Measurements from ENCODE around the gene CRIP2. TPM values are rescaled to one million over a fixed set of nuclear protein-coding genes. Genes with fewer than 3 reads are reported as not detected.
A peak's percentile ranks its signal among the peaks of the same experiment; 100 is the strongest.

Gene CRIP2
- total and polyA plus RNA-seq, 2 experiments from 2014 or later, result 188 to 319 TPM

GRCh38 chr14:105427412-105427811 is 47.2 kb upstream of the CRIP2 start:
- H2AFZ ChIP-seq, result no peak overlapping the region
- peaks cover 10% of the 10 kb centered on the region for H3K4me1 ChIP-seq (ENCODE audit: insufficient read depth)
- H4K20me1 ChIP-seq (ENCODE audit: insufficient read depth), result no peaks in the 10 kb centered on the region; the same call in 1 of the 2 replicates
- H3K27me3 ChIP-seq (replicated peaks; ENCODE audit: insufficient read depth), result no peaks in the 10 kb centered on the region
- TF ChIP-seq EZH2phosphoT487 (IDR thresholded peaks at IDR 0.05; ENCODE audit: insufficient read depth, low read depth) (no peak), EZH2 (IDR thresholded peaks at IDR 0.05; ENCODE audit: insufficient read depth, poor library complexity, severe bottlenecking) (no peak)
- 97 to 98% methylated on average over 10 of the region's 10 CpGs for WGBS, 2 experiments (ENCODE audit: low coverage in 1 of 2, low lambda C conversion rate in 2 of 2, missing lambda C conversion rate in 2 of 2)
- no peak overlapping the region for H3K27ac ChIP-seq
- no peak overlapping the region for H3K9ac ChIP-seq
- H3K4me3 ChIP-seq, result no peak overlapping the region
- H3F3A ChIP-seq (ENCODE audit: insufficient read depth), result peaks cover 11% of the 10 kb centered on the region; the same call in 1 of the 2 replicates
- no peaks in the 10 kb centered on the region for H3K9me2 ChIP-seq (ENCODE audit: insufficient read depth)
- no peak for DNase-seq
- no peaks in the 10 kb centered on the region for H3K9me3 ChIP-seq (ENCODE audit: low read depth)
- H3K36me3 ChIP-seq (ENCODE audit: low read depth), result no peaks in the 10 kb centered on the region
- in situ Hi-C loops (cut with MboI), result no loop called here
- H3K79me2 ChIP-seq (ENCODE audit: insufficient read depth), result peaks cover 99% of the 10 kb centered on the region
- H3K4me2 ChIP-seq (ENCODE audit: unreplicated experiment), result no peak overlapping the region

GRCh38 chr14:105427936-105428485 is 46.6 kb upstream of the CRIP2 start:
- DNase-seq, result no peak

GRCh38 chr14:105430042-105430441 is 44.6 kb upstream of the CRIP2 start:
- no peak for DNase-seq
- Histone ChIP-seq H3K4me3 (no peak overlapping the region), H3K9me2 (ENCODE audit: insufficient read depth) (no peaks in the 10 kb centered on the region), H3K9me3 (ENCODE audit: low read depth) (no peaks in the 10 kb centered on the region), H3K27me3 (replicated peaks; ENCODE audit: insufficient read depth) (no peaks in the 10 kb centered on the region), H3K36me3 (ENCODE audit: low read depth) (no peaks in the 10 kb centered on the region), H3K9ac (no peak overlapping the region), H4K20me1 (ENCODE audit: insufficient read depth) (peaks cover 6% of the 10 kb centered on the region; the same call in 1 of the 2 replicates), H3K4me1 (ENCODE audit: insufficient read depth) (peaks cover 10% of the 10 kb centered on the region), H3F3A (ENCODE audit: insufficient read depth) (peaks cover 11% of the 10 kb centered on the region; the same call in 1 of the 2 replicates), H3K4me2 (ENCODE audit: unreplicated experiment) (no peak overlapping the region), H3K27ac (no peak overlapping the region), H2AFZ (no peak overlapping the region), H3K79me2 (ENCODE audit: insufficient read depth) (peaks cover 99% of the 10 kb centered on the region)
- in situ Hi-C loops (cut with MboI), result no loop called here
- 83 to 86% methylated on average over 6 of the region's 6 CpGs for WGBS, 2 experiments (ENCODE audit: low coverage in 1 of 2, low lambda C conversion rate in 2 of 2, missing lambda C conversion rate in 2 of 2)
- TF ChIP-seq EZH2 (IDR thresholded peaks at IDR 0.05; ENCODE audit: insufficient read depth, poor library complexity, severe bottlenecking), result no peak
- no peak for TF ChIP-seq EZH2phosphoT487 (IDR thresholded peaks at IDR 0.05; ENCODE audit: insufficient read depth, low read depth)

More at GRCh38 chr14:105427936-105428485, 46.6 kb upstream of the CRIP2 start:
- H3F3A ChIP-seq (ENCODE audit: insufficient read depth), result peaks cover 11% of the 10 kb centered on the region; the same call in 1 of the 2 replicates
- 98% methylated on average over 9 of the region's 9 CpGs for WGBS, 2 experiments (ENCODE audit: low coverage in 1 of 2, low lambda C conversion rate in 2 of 2, missing lambda C conversion rate in 2 of 2)
- H3K4me2 ChIP-seq (ENCODE audit: unreplicated experiment), result no peak overlapping the region
- H3K9me2 ChIP-seq (ENCODE audit: insufficient read depth), result no peaks in the 10 kb centered on the region
- H3K27me3 ChIP-seq (replicated peaks; ENCODE audit: insufficient read depth), result no peaks in the 10 kb centered on the region
- H3K4me3 ChIP-seq, result no peak overlapping the region
- no peaks in the 10 kb centered on the region for H3K9me3 ChIP-seq (ENCODE audit: low read depth)
- in situ Hi-C loops (cut with MboI), result no loop called here
- peaks cover 10% of the 10 kb centered on the region for H3K4me1 ChIP-seq (ENCODE audit: insufficient read depth)
- no peak for TF ChIP-seq EZH2 (IDR thresholded peaks at IDR 0.05; ENCODE audit: insufficient read depth, poor library complexity, severe bottlenecking)
- TF ChIP-seq EZH2phosphoT487 (IDR thresholded peaks at IDR 0.05; ENCODE audit: insufficient read depth, low read depth), result no peak
- no peaks in the 10 kb centered on the region for H3K36me3 ChIP-seq (ENCODE audit: low read depth)
- no peak overlapping the region for H2AFZ ChIP-seq
- no peak overlapping the region for H3K27ac ChIP-seq
- no peak overlapping the region for H3K9ac ChIP-seq
- H4K20me1 ChIP-seq (ENCODE audit: insufficient read depth), result no peaks in the 10 kb centered on the region; the same call in 1 of the 2 replicates
- peaks cover 99% of the 10 kb centered on the region for H3K79me2 ChIP-seq (ENCODE audit: insufficient read depth)

- TF ChIP-seq EZH2phosphoT487 (IDR thresholded peaks at IDR 0.05; ENCODE audit: insufficient read depth, low read depth), result no peak
- TF ChIP-seq EZH2 (IDR thresholded peaks at IDR 0.05; ENCODE audit: insufficient read depth, poor library complexity, severe bottlenecking), result no peak
- Histone ChIP-seq H3K36me3 (ENCODE audit: low read depth) (no peaks in the 10 kb centered on the region), H3K4me2 (ENCODE audit: unreplicated experiment) (no peak overlapping the region), H3K27me3 (replicated peaks; ENCODE audit: insufficient read depth) (no peaks in the 10 kb centered on the region), H3F3A (ENCODE audit: insufficient read depth) (peaks cover 11% of the 10 kb centered on the region; the same call in 1 of the 2 replicates), H3K27ac (no peak overlapping the region), H3K4me1 (ENCODE audit: insufficient read depth) (peaks cover 10% of the 10 kb centered on the region), H3K9me3 (ENCODE audit: low read depth) (no peaks in the 10 kb centered on the region), H3K79me2 (ENCODE audit: insufficient read depth) (peaks cover 99% of the 10 kb centered on the region), H3K4me3 (no peak overlapping the region), H2AFZ (no peak overlapping the region), H3K9me2 (ENCODE audit: insufficient read depth) (no peaks in the 10 kb centered on the region), H4K20me1 (ENCODE audit: insufficient read depth) (peaks cover 7% of the 10 kb centered on the region; the same call in 1 of the 2 replicates), H3K9ac (no peak overlapping the region)
- 35 to 36% methylated on average over 9 of the region's 9 CpGs for WGBS, 2 experiments (ENCODE audit: low coverage in 1 of 2, low lambda C conversion rate in 2 of 2, missing lambda C conversion rate in 2 of 2)
- in situ Hi-C loops (cut with MboI), result no loop called here
- DNase-seq, result peak; percentile 66
Observed at GRCh38 chr14:105430565-105430964, 44.1 kb upstream of the CRIP2 start.
